Left lung (tissue), 10 donors: ENCODE data around the gene ECI1. TPM values are rescaled to one million over a fixed set of nuclear protein-coding genes. Genes with fewer than 3 reads are reported as not detected.

Experiments
- ATAC-seq: fragments of 200-7000 bp; cut with Tn5 transposase; one replicate; pipeline ENCODE4 v1.9.1; 2020; ENCODE audit warnings: moderate library complexity
- DNase-seq, 4 donors: peaks; one replicate each; pipeline ENCODE4 v3.0.0-alpha.2; 2013 to 2020
- H3K27ac ChIP-seq, 2 donors: fragments of 200-600 bp; sonication (generic) in 1 of 2; one replicate each; pipeline versions ENCODE4 v1.5.0 to v1.8.0; 2020 to 2021
- H3K27me3 ChIP-seq, 2 donors: fragments of 200-600 bp; sonication (generic) in 1 of 2; one replicate each; pipeline versions ENCODE4 v1.5.0 to v1.8.0; 2020 to 2021
- H3K36me3 ChIP-seq, 2 donors: fragments of 200-600 bp; sonication (generic) in 1 of 2; one replicate each; pipeline versions ENCODE4 v1.5.0 to v1.8.0; 2020 to 2021
- H3K4me1 ChIP-seq, 2 donors: fragments of 200-600 bp; one replicate each; pipeline ENCODE4 v1.8.0; 2021
- H3K4me3 ChIP-seq, 2 donors: fragments of 200-600 bp; sonication (generic) in 1 of 2; one replicate each; pipeline versions ENCODE4 v1.5.0 to v1.8.0; 2020 to 2021; ENCODE audit warnings: mild to moderate bottlenecking in 1 of 2
- H3K9me3 ChIP-seq, 2 donors: fragments of 200-600 bp; sonication (generic) in 1 of 2; one replicate each; pipeline versions ENCODE4 v1.5.0 to v1.8.0; 2020 to 2021
- intact Hi-C, 2 donors: fragments of 100-400 bp; cut with DNase I; formaldehyde crosslinking; loops; one replicate each; pipeline versions ENCODE4 v1.11.2 to v1.14.2; 2022
- polyA plus RNA-seq, 6 donors: library from polyadenylated mRNA; unstranded; fragments of 120-200 nt; gene quantifications; one replicate each; pipeline ENCODE4 v1.2.1, GENCODE V29; 2013; ENCODE audit not compliant: insufficient read length in 6 of 6
- total RNA-seq, 2 donors: library from RNA; stranded (reverse); fragmentation: NEBNext Ultra II Directional; extraction: Animal tissue kit (Norgen Biotek cat#: 25700); gene quantifications; one replicate each; pipeline ENCODE4 v1.2.1, GENCODE V29; 2021
- TF ChIP-seq, protein P1 (sequence below), 2 donors: fragments of 200-600 bp; sonication (generic) in 1 of 2; IDR thresholded peaks; one replicate each; pipeline versions ENCODE4 v1.5.0 to v1.8.0; 2021; ENCODE audit warnings: antibody characterized with exemption in 2 of 2
- donor health status: DM: no; HTN: yes; CAD: no.
- donor health status: DM: no; HTN: no; CAD: no.

Gene ECI1
- total and polyA plus RNA-seq, 8 donors = 41.8 to 63.5 (median 51.2) TPM

DNA sequence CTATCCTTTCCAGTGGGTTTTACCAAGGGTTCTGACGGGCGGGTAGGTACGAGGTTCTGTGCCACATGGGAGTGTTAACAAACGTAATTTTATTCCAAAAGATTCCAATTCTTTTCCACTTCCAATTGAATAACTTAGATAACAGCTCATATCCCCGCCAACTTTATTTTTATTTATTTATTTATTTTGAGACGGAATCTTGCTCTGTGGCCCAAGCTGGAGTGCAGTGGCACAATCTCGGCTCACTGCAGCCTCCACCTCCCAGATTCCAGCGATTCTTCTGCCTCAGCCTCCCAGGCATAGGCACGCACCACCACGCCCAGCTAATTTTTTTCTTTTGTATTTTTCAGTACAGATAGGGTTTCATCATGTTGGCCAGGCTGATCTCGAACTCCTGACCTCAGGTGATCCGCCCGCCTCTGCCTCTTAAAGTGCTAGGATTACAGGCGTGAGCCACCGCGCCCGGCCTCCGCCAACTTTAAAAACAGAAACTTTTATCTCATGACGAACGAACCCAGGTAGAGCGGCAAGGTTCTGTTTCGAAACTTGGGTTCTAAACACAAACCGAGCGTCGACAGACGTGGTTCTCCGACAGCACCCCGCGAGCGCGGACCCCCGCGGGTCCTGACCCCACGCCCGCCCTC lies 613 bp downstream of the ECI1 start:
- Histone ChIP-seq H3K4me3 (peak overlapping the region; percentile 48 to 64), H3K27ac (peak overlapping the region; percentile 77 to 84), H3K9me3 (no peaks in the 10 kb centered on the region), H3K27me3 (no peaks in the 10 kb centered on the region), H3K36me3 (peaks cover 0 to 52% of the 10 kb centered on the region in 2 donors), H3K4me1 (peaks cover 14 to 32% of the 10 kb centered on the region in 2 donors)
- DNase-seq = no peak
- intact Hi-C loops = no loop called here
- TF ChIP-seq, protein P1, sequence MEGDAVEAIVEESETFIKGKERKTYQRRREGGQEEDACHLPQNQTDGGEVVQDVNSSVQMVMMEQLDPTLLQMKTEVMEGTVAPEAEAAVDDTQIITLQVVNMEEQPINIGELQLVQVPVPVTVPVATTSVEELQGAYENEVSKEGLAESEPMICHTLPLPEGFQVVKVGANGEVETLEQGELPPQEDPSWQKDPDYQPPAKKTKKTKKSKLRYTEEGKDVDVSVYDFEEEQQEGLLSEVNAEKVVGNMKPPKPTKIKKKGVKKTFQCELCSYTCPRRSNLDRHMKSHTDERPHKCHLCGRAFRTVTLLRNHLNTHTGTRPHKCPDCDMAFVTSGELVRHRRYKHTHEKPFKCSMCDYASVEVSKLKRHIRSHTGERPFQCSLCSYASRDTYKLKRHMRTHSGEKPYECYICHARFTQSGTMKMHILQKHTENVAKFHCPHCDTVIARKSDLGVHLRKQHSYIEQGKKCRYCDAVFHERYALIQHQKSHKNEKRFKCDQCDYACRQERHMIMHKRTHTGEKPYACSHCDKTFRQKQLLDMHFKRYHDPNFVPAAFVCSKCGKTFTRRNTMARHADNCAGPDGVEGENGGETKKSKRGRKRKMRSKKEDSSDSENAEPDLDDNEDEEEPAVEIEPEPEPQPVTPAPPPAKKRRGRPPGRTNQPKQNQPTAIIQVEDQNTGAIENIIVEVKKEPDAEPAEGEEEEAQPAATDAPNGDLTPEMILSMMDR (IDR thresholded peaks at IDR 0.05) = no peak
- peak; percentile 3 for ATAC-seq

DNA sequence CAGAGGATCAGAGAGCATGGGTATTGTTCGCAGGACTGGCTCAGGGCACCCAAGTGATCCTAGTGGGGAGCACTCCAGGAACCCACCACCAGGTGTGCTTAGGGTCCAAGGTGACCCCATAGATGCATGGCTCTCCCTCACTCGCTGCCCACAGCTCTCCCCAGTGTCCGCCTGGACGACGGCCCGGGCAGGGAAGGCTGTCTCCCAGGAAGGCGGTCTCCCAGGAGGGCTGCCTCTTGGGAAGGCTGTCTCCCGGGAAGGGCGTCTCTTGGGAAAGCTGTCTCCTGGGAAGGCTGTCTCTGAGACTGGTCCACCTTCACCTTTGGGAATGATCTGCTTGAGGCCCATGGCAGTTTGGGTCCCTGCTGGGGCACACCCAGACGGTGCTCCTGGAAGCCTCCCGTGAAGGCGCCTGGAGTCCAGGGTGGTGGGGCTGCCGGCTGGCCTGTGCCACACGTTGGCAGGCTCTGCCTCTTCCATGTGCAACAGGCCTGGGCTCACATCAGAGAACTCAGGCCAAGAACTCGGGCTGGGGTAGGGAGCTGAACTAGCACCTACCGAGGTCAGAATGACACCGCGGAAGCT lies 5.0 kb downstream of the ECI1 start:
- no peaks in the 10 kb centered on the region for H3K9me3 ChIP-seq
- intact Hi-C loops = no loop called here
- ATAC-seq = no peak
- peaks cover 7 to 24% of the 10 kb centered on the region in 2 donors for H3K4me1 ChIP-seq
- no peaks in the 10 kb centered on the region for H3K27me3 ChIP-seq
- no peak for DNase-seq
- H3K36me3 ChIP-seq = peaks cover 0 to 60% of the 10 kb centered on the region in 2 donors
- H3K27ac ChIP-seq = no peak overlapping the region
- TF ChIP-seq, protein P1 (IDR thresholded peaks at IDR 0.05) = no peak
- no peak overlapping the region for H3K4me3 ChIP-seq

DNA sequence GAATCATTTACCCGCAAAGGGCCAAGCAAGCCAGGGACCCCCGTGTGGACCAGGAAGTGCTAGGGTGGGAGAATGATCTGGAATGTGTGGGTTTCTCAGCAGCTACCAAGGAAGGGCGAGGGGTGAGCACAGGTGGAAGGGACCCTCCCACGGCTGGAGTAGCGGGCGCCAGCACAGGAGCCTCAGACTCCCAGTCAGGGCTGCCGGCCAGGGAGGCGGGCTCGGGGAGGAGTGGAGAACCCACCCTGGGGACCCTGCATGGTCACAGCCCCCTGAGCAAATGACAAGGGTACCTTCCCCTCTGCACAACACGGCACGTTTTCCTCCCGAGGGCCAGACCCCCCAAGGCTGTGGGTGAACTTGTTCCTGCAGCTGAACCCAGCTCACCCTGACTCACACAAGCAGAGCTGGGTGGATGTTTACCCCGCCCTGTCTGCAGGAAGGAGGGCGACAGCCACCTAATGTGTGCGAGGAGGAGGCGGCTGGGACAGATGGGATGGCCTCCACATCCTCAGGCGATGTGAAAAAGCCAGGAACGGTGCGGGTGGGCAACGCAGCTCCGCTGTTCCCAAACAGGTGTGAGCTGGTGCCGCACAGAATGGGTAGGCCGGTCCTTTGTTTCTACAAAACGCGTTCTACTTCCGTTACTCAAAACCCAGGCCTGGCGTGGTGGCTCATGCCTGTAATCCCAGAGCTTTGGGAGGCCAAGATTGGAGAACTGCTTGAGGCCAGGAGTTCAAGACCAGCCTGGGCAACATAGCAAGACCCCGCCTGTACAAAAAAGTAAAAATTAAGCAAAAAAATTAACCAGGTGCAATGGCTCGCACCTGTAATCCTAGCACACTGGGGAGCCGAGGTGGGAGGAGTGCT lies 6.2 kb downstream of the ECI1 start:
- Histone ChIP-seq H3K27ac (no peak overlapping the region), H3K9me3 (no peaks in the 10 kb centered on the region), H3K4me1 (peaks cover under 1 to 16% of the 10 kb centered on the region in 2 donors), H3K36me3 (peaks cover 0 to 71% of the 10 kb centered on the region in 2 donors), H3K27me3 (no peaks in the 10 kb centered on the region), H3K4me3 (no peak overlapping the region)
- ATAC-seq (no peak), DNase-seq (no peak)
- TF ChIP-seq, protein P1 (IDR thresholded peaks at IDR 0.05) = no peak
- intact Hi-C loops = no loop called here

DNA sequence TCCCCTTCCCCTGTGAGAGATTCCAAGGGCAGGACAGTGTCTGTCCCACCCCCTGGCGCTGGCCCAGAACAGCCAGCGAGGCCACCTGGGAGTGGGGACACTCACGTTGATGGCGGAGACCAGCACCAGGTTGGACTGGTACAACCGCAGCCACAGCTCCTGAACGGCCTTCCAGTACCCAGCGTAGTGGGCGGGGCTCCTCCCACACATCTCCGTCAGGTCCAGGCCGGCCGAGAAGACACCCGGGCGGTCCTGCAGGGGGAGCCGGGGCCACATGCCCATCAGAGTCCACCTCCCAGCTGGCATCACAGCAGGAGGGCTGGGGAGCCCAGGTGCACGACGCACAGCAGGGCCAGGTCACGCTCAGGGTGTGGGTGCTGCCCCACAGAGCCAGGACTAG lies 7.1 kb downstream of the ECI1 start:
- intact Hi-C loops = no loop called here
- H3K27me3 ChIP-seq = no peaks in the 10 kb centered on the region
- TF ChIP-seq, protein P1 (IDR thresholded peaks at IDR 0.05) = no peak
- H3K9me3 ChIP-seq = no peaks in the 10 kb centered on the region
- H3K36me3 ChIP-seq = peaks cover 0 to 80% of the 10 kb centered on the region in 2 donors
- H3K27ac ChIP-seq = no peak overlapping the region
- no peak overlapping the region for H3K4me3 ChIP-seq
- peaks cover 0 to 7% of the 10 kb centered on the region in 2 donors for H3K4me1 ChIP-seq
- ATAC-seq (no peak), DNase-seq (no peak)

DNA sequence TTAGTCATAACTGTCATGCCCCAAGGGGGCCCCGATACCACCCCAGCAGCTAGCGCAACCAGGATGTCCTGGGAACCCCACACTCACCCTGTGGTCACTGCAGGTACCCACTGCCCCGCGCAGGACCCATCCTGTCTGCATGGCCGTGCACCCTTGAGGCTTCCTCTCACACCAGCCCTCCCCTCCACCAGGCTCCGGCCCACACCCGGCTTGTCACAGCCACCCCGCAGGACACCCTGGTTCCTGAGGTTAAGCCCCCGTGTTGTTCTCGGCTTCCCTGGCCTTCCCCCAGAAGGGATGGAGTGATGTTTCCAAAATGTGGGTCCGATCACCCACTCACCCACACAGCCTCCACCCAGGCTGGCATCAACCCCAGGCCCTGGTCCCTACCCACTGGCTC lies 7.6 kb downstream of the ECI1 start:
- peaks cover 0 to 6% of the 10 kb centered on the region in 2 donors for H3K4me1 ChIP-seq
- DNase-seq = no peak
- no peaks in the 10 kb centered on the region for H3K9me3 ChIP-seq
- peaks cover 0 to under 1% of the 10 kb centered on the region in 2 donors for H3K27me3 ChIP-seq
- H3K27ac ChIP-seq = no peak overlapping the region
- no peak overlapping the region for H3K4me3 ChIP-seq
- intact Hi-C loops = no loop called here
- no peak for ATAC-seq
- TF ChIP-seq, protein P1 (IDR thresholded peaks at IDR 0.05) = no peak
- peaks cover 0 to 85% of the 10 kb centered on the region in 2 donors for H3K36me3 ChIP-seq
